GM19025 (cell line): ENCODE results near the gene CYB561A3.
"Not testable (repeated sequence)": the region's sequence is repeated elsewhere in the genome, so short reads cannot be mapped to it uniquely, and the experiment has no call there.

ENCODE experiments used
- ATAC-seq: cut with Tn5 transposase; IDR thresholded peaks from one replicate; pipeline ENCODE4 v1.9.1; 2021; ENCODE audit warnings: mild to moderate bottlenecking, low read depth, moderate library complexity; ENCODE audit not compliant: unreplicated experiment

CYB561A3 gene

GRCh38 chr11:61361741-61362541 is at the start of gene CYB561A3, which contains the start of gene TMEM138:
Gene CYB561A3, minus strand, starts transcription at chr11:61361882. Its CDS starts 5,169 bp downstream, at chr11:61356713.
Gene TMEM138, plus strand, starts transcription at chr11:61362374. Its CDS starts 2,017 bp downstream, at chr11:61364391.
- peak; percentile 81 for ATAC-seq

- ATAC-seq: no peak
These were observed 45.5 kb upstream of the CYB561A3 start for GRCh38 chr11:61406991-61407728.

GRCh38 chr11:61406067-61406466 is 44.4 kb upstream of the CYB561A3 start:
- ATAC-seq: no peak

- no peak for ATAC-seq
These were observed 43.0 kb upstream of the CYB561A3 start for GRCh38 chr11:61404641-61405040.

GRCh38 chr11:61404103-61404502 is 42.4 kb upstream of the CYB561A3 start:
- ATAC-seq: no peak

GRCh38 chr11:61403658-61404057 is 42.0 kb upstream of the CYB561A3 start:
- no peak for ATAC-seq

GRCh38 chr11:61401573-61401972 is 39.9 kb upstream of the CYB561A3 start:
- ATAC-seq: no peak

- no peak for ATAC-seq
These were observed 39.5 kb upstream of the CYB561A3 start for GRCh38 chr11:61401173-61401572.

- no peak for ATAC-seq
These were observed 31.4 kb upstream of the CYB561A3 start for GRCh38 chr11:61392981-61393595.

GRCh38 chr11:61390161-61390560 is 28.5 kb upstream of the CYB561A3 start:
- no peak for ATAC-seq

GRCh38 chr11:61384271-61385242 is 22.9 kb upstream of the CYB561A3 start:
- no peak for ATAC-seq

- ATAC-seq: not testable (repeated sequence)
These were observed 22.2 kb upstream of the CYB561A3 start for GRCh38 chr11:61383859-61384258.

GRCh38 chr11:61380884-61381283 is 19.2 kb upstream of the CYB561A3 start:
- no peak for ATAC-seq

GRCh38 chr11:61378713-61379313 is 17.1 kb upstream of the CYB561A3 start:
- ATAC-seq: no peak

GRCh38 chr11:61377461-61378160 is 15.9 kb upstream of the CYB561A3 start:
- ATAC-seq: no peak

GRCh38 chr11:61375761-61376108 is 14.1 kb upstream of the CYB561A3 start:
- no peak for ATAC-seq

GRCh38 chr11:61372659-61373420 is 11.2 kb upstream of the CYB561A3 start:
- ATAC-seq: no peak

GRCh38 chr11:61370349-61371005 is 8.8 kb upstream of the CYB561A3 start:
- ATAC-seq: no peak
